Measurements from ENCODE around the gene HEPH. TPM values are rescaled to one million over a fixed set of nuclear protein-coding genes. Genes with fewer than 3 reads are reported as not detected.

Gene HEPH
- total and polyA plus RNA-seq, 9 of the 15 experiments (the other 6 are each of a cell fraction or from before 2014, with no cell fraction given), result 22.4 to 67.6 (median 42.9) TPM

- TF ChIP-seq HMBOX1 (IDR thresholded peaks at IDR 0.05) (no peak), NCOR1 (IDR thresholded peaks at IDR 0.05) (peak; percentile 21; the same call in 1 of the 2 replicates), RBM17 (IDR thresholded peaks at IDR 0.05; ENCODE audit: borderline replicate concordance, low read depth, low read length) (no peak), PHB (CRISPR knock-in tag; IDR thresholded peaks at IDR 0.05) (no peak), THRAP3 (IDR thresholded peaks at IDR 0.05; ENCODE audit: borderline replicate concordance) (no peak), RAD21 (CRISPR knock-in tag; conservative IDR thresholded peaks at IDR 0.05 in 1 of 2, IDR thresholded peaks at IDR 0.05 in 1 of 2) (no peak), TEAD4 (IDR thresholded peaks at IDR 0.05; ENCODE audit: low read length) (peak; percentile 66), TEAD4 (CRISPR knock-in tag; IDR thresholded peaks at IDR 0.05; ENCODE audit: borderline replicate concordance) (no peak), BRF2 (IDR thresholded peaks at IDR 0.05; ENCODE audit: borderline replicate concordance, insufficient read depth, insufficient read length) (no peak), ZNF398 (CRISPR knock-in tag; IDR thresholded peaks at IDR 0.05) (no peak), SMARCE1 (IDR thresholded peaks at IDR 0.05) (no peak), TAL1 (IDR thresholded peaks at IDR 0.05) (peak; percentile 43; the same call in 1 of the 2 replicates), SIN3B (IDR thresholded peaks at IDR 0.05; ENCODE audit: low read depth) (no peak)
- TF ChIP-seq, protein P1, sequence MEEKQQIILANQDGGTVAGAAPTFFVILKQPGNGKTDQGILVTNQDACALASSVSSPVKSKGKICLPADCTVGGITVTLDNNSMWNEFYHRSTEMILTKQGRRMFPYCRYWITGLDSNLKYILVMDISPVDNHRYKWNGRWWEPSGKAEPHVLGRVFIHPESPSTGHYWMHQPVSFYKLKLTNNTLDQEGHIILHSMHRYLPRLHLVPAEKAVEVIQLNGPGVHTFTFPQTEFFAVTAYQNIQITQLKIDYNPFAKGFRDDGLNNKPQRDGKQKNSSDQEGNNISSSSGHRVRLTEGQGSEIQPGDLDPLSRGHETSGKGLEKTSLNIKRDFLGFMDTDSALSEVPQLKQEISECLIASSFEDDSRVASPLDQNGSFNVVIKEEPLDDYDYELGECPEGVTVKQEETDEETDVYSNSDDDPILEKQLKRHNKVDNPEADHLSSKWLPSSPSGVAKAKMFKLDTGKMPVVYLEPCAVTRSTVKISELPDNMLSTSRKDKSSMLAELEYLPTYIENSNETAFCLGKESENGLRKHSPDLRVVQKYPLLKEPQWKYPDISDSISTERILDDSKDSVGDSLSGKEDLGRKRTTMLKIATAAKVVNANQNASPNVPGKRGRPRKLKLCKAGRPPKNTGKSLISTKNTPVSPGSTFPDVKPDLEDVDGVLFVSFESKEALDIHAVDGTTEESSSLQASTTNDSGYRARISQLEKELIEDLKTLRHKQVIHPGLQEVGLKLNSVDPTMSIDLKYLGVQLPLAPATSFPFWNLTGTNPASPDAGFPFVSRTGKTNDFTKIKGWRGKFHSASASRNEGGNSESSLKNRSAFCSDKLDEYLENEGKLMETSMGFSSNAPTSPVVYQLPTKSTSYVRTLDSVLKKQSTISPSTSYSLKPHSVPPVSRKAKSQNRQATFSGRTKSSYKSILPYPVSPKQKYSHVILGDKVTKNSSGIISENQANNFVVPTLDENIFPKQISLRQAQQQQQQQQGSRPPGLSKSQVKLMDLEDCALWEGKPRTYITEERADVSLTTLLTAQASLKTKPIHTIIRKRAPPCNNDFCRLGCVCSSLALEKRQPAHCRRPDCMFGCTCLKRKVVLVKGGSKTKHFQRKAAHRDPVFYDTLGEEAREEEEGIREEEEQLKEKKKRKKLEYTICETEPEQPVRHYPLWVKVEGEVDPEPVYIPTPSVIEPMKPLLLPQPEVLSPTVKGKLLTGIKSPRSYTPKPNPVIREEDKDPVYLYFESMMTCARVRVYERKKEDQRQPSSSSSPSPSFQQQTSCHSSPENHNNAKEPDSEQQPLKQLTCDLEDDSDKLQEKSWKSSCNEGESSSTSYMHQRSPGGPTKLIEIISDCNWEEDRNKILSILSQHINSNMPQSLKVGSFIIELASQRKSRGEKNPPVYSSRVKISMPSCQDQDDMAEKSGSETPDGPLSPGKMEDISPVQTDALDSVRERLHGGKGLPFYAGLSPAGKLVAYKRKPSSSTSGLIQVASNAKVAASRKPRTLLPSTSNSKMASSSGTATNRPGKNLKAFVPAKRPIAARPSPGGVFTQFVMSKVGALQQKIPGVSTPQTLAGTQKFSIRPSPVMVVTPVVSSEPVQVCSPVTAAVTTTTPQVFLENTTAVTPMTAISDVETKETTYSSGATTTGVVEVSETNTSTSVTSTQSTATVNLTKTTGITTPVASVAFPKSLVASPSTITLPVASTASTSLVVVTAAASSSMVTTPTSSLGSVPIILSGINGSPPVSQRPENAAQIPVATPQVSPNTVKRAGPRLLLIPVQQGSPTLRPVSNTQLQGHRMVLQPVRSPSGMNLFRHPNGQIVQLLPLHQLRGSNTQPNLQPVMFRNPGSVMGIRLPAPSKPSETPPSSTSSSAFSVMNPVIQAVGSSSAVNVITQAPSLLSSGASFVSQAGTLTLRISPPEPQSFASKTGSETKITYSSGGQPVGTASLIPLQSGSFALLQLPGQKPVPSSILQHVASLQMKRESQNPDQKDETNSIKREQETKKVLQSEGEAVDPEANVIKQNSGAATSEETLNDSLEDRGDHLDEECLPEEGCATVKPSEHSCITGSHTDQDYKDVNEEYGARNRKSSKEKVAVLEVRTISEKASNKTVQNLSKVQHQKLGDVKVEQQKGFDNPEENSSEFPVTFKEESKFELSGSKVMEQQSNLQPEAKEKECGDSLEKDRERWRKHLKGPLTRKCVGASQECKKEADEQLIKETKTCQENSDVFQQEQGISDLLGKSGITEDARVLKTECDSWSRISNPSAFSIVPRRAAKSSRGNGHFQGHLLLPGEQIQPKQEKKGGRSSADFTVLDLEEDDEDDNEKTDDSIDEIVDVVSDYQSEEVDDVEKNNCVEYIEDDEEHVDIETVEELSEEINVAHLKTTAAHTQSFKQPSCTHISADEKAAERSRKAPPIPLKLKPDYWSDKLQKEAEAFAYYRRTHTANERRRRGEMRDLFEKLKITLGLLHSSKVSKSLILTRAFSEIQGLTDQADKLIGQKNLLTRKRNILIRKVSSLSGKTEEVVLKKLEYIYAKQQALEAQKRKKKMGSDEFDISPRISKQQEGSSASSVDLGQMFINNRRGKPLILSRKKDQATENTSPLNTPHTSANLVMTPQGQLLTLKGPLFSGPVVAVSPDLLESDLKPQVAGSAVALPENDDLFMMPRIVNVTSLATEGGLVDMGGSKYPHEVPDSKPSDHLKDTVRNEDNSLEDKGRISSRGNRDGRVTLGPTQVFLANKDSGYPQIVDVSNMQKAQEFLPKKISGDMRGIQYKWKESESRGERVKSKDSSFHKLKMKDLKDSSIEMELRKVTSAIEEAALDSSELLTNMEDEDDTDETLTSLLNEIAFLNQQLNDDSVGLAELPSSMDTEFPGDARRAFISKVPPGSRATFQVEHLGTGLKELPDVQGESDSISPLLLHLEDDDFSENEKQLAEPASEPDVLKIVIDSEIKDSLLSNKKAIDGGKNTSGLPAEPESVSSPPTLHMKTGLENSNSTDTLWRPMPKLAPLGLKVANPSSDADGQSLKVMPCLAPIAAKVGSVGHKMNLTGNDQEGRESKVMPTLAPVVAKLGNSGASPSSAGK (IDR thresholded peaks at IDR 0.05), result no peak
Observed at GRCh38 chrX:66126662-66127061, 37.4 kb upstream of the HEPH start (continued).
